ENCODE measurements around the gene IL36B.
"Not testable (repeated sequence)": the region's sequence is repeated elsewhere in the genome, so short reads cannot be mapped to it uniquely, and the experiment has no call there.

The IL36B gene

DNA sequence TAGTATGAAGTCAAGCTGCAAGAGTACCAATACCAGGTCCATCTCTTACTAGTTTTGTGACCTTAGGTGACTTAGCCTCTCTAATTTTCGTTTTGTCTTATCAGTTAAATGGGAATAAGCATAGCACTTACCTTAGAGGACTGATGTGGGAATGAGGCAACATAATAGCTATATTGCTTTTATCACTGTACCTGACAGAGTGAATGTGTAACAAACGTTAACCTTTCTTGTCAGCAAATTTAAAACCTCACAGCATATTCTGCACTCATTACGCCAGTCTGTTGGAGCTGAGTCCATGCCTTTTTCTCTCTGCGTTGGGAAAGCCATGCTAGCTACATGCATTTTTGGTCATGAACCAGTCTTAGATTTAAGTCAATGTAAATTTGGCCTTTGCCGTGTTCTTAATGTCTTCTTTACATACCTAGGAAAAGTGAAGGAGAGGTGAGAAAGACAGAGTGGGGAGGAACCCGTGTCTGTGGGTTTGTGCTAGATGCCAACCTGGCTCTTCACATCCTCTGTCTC, at the start of gene IL36B:
Gene IL36B (minus strand): TSS at position 472 of the 522 bp plus-strand sequence.
- DNase-seq = no peak

DNA sequence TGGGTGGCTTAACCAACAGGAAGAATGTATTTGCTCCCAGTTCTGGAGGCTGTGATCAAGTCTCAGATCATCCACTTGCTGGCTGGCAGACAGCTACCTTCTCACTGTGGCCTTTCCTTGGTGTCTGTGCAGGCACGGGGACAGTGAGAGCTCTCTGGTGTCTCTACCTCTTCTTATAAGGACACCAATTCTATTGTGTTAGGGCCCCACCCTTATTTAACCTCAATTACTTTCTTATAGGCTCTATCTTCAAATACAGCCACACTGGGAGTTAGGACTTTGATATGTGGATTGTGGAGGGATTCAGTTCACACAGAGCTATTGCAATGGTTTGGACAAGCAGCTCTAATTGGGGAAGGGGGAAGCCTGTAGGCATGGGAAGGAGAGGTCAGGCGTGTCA, 49.5 kb upstream of the IL36B start:
- no peak for DNase-seq

- no peak for DNase-seq
These were observed 45.9 kb upstream of the IL36B start for GRCh38 chr2:113098532-113098931.

GRCh38 chr2:113098041-113098440, 45.4 kb upstream of the IL36B start:
- no peak for DNase-seq

- not testable (repeated sequence) for DNase-seq
These were observed 44.4 kb upstream of the IL36B start for GRCh38 chr2:113096842-113097618.

DNA sequence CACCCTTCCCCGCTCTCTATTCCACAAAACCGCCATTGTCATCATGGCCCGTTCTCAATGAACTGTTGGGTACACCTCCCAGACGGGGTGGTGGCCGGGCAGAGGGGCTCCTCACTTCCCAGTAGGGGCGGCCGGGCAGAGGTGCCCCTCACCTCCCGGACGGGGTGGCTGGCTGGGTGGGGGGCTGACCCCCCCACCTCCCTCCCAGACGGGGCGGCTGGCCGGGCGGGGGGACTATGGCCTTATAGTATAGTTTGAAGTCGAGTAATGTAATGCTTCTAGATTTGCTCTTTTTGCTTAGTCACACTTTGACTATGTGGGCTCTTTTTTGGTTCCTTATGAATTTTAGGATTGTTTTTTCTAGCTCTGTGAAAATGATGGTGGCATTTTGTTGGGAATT, 43.6 kb upstream of the IL36B start:
- not testable (repeated sequence) for DNase-seq

DNA sequence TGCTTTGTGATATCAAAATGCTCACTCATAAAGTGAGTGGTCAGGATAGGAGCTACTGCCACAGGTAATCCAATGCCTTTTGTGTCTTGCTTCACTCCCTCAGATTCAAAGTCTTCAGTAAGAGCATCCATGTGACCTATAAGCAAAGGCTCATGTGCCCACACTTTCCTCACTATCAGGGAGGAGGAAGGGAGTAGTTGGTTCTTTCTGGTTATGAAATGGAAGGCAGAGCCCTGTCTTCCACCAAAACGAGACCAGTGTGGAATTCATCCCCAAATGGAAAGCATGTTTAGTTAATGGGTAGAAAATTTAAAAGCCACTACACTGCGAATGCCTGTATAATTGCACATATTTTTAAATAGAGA, 40.9 kb upstream of the IL36B start:
- DNase-seq = no peak

- DNase-seq = no peak
These were observed 40.4 kb upstream of the IL36B start for GRCh38 chr2:113092864-113093612.

DNA sequence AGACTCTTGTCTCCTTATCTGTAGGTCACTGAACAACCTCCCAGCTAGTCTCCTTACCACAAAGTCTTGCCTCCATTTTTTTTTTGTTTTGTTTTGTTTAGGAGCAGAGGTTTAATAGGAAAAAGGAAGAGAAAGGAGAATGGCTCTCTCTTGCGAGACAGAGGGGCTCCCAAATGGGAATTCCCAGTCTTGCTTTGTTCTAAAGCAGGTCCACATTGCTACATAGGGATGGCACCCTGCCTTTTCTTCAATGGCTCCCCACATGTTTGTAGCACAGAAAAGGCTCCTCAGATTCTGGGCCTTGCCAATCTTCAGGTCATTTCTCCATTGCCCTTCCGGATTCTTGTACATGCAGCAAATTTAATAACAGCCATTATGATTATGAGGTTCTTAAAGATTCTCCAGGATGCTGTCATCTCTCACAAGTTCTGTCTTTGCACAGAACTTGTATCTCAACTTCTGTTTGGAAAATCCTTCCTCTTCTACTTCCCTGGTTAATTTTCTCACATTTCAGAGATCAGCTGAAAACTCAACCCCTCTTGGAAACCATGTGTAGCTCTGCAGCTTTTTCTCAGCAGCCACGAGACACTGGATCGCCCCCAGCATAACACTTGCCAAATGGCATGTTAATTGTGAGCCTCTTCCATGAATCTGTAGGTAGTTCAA, 38.7 kb upstream of the IL36B start:
- no peak for DNase-seq

DNA sequence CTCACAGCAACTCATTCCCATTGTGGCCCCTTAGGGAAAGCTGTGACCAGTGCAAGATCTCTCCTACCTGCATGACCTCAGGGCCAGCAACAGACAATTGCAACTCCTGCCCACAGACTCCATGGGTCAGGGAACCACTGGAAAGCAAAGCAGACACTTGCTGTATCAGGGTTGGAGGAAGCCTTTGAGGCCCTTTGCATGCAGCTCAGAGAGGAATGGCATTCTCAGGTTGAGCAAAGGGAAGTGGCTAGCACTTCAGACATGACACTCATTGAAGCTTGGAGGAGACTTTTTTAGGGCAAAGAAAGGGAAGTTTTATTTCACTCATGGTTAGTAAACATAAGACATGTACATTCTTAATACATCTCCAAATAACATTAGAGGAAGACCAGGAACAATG, 37.2 kb upstream of the IL36B start:
- no peak for DNase-seq

DNA sequence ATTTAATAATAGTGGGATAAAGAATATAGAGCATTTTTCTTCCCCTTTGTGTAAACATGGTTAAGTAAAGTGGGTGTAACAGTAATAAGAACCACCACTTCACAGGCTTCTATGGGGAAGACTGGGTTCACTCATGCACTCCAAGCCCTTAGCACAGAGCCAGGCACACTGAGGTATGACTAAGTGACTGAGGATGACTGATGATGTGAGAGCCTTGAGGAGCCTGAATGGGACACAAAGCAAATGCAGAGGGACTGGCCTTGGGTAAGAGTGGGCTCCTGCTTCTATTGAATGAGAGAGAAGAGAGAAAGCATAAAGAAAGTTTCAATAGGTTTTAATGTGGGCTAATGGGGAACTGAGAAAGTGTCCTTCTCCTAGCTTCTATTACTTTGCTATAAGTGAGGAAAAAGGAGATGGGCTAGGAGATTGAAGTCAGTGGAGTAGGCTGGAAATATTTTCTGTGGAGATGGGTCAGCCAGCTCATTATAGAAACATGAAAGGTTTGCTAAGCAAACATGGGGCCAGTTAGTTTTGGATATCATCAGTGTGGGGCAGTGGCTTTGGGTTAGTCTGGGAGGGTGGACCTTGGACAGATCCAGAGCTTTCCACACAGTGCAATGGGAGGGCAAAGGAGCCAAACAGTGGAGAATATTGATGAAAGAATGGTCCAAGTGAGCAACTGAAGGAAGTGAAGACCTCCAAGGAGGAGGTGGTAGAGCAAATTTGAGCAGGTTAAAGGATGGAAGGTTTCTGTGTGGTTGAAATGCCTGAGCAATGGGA, 35.7 kb upstream of the IL36B start:
- no peak for DNase-seq

DNA sequence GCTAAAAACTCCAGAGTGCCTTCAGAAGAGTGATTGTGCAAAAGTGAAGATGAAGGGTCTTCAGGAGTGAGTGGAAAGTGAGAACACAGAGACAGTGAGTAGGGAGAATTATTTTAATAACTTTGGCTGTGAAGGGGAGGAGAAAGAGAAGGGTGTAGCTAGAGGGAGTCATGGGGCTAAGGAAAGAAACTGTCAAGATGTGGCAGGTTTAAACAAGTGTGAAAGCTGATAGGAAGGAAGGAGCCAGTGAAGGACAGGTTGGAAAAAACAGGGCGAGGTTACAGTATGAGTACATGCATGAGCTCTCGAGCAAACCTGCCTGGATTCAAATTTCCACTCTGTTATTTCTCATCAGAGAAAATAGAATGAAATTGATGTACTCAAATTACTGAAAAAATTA, 32.9 kb upstream of the IL36B start:
- DNase-seq = no peak

GRCh38 chr2:113084249-113085000, 31.8 kb upstream of the IL36B start:
- DNase-seq = peak; percentile 15

DNA sequence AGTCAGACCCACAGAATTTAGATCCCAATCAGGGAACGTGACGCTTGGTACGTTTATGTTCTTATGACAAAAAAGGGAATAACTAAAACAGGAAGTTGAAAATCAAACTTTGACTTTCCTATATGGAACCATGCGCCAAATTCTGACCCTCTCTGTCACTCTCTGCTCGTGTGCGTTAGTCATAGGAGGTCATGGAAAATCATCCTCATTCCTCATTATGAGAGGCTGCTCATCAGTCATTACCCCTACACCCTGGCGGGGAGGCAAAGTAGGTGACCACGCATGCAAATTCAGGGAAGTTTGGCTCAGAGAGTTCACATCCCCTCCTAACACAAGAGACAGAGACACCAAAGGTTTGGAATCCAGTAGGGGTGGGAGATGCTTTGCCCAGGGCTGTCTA, 30.6 kb upstream of the IL36B start:
- no peak for DNase-seq

DNA sequence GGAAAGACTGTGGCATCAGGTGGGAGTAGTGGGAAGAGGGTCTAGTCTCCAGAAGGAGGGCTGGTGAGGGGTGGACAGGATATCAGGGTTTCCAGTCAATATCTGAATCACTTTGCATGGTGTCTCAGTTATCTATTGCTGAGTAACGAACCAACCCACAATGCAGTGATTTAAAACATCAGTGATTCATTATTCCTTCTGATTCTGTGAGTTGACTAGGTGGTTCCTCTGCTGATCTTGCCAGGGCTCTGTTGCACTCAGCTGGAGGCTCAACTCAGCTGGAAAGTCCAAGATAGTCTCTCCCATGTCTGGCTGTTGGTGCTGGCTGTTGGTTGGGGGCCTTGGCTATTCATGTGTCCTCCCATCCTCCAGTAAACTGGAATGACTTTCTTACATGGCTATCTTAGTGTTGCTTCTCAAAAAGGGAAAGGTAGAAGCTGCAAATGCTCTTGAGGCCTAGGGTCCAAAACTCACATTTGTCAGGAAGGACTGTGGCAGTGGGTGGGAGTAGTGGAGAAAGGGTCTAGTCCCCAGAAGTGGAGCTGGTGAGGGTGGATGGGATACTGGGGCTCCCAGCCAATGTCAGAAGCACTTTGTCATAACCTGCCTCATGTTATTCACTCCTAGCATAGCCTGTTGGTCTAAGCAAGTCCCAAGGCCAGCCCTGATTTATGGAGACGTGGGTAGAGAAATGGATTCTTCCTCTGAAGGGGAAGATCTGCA, 29.0 kb upstream of the IL36B start:
- no peak for DNase-seq

- DNase-seq = peak; percentile 28
These were observed 27.5 kb upstream of the IL36B start for GRCh38 chr2:113080134-113080533.

- no peak for DNase-seq
These were observed 26.5 kb upstream of the IL36B start for GRCh38 chr2:113079131-113079530.

DNA sequence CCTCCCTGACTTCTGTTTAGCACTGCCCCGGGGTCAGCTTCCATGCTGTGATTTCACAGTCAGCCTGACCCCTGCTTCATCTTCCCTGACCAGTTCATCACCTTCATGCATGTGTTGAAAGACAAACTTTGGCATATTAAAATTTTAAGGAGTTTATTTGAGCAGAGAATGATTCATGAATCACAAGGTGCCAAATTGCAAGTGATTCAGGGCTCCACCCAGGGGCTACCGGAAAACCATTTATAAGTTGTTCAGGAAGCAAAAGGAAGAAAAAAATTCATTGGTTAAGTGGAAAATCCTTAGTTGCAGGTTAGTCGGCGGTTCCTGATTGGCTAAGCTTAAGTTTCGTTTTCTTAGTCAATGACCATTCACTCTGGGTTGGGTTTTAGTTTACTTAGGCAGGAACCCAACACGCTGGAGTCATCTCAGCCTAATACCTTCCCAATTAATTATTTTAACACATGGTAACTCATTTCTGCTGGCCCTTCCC, 25.7 kb upstream of the IL36B start:
- DNase-seq = no peak

- no peak for DNase-seq
These were observed 25.3 kb upstream of the IL36B start for GRCh38 chr2:113077921-113078320.

- DNase-seq = no peak
These were observed 24.4 kb upstream of the IL36B start for GRCh38 chr2:113076954-113077669.

- no peak for DNase-seq
These were observed 22.9 kb upstream of the IL36B start for GRCh38 chr2:113075600-113075999.

All from HCEC 1CT (cell line).